Endothelial cell of umbilical vein (primary cell): ENCODE results near the gene ZNF256. TPM values are rescaled to one million over a fixed set of nuclear protein-coding genes. Genes with fewer than 3 reads are reported as not detected.

Source experiments
- BruUV-seq: library from RNA; stranded (reverse); fragments of 400-500 nt; replicated peaks from 2 replicates; lab custom pipeline; 2021; lab: Mats Ljungman, UMichigan
- CTCF ChIA-PET: fragments of 300-600, 350-600 bp; sonication (Branson Sonifier 250); formaldehyde crosslinking; loops from one replicate; lab custom pipeline; 2021; ENCODE audit warnings: antibody characterized with exemption, inconsistent platforms; lab: Charles Lee
- POLR2A ChIA-PET: fragments of 300-600, 350-600 bp; sonication (Branson Sonifier 250); formaldehyde crosslinking; loops from one replicate; lab custom pipeline; 2021; ENCODE audit warnings: antibody characterized with exemption, inconsistent platforms; lab: Charles Lee
- DNase-seq: peaks from one replicate; pipeline ENCODE4 v3.0.0-alpha.2; 2011; ENCODE audit warnings: low read depth, low spot score
- FAIRE-seq: peaks from 2 replicates; lab custom pipeline; 2011; peaks lifted over from hg19 to GRCh38; lab: Jason Lieb, UNC
- H2AFZ ChIP-seq: 2 replicates; pipeline ENCODE4 v1.6.0; 2012; ENCODE audit warnings: low read depth, low read length, control low read depth, inconsistent platforms
- H3K27ac ChIP-seq: 2 replicates; pipeline ENCODE4 v1.5.1; 2011; ENCODE audit warnings: low read depth, mild to moderate bottlenecking, control low read depth, low read length, moderate library complexity; ENCODE audit not compliant: insufficient read depth
- H3K27me3 ChIP-seq, 2 experiments: 2 replicates each; pipeline versions ENCODE4 v1.6.0 to v1.6.1; 2011; ENCODE audit warnings: low read length in 2 of 2, mixed read lengths in 1 of 2; ENCODE audit not compliant: control insufficient read depth in 2 of 2, insufficient read depth in 2 of 2
- H3K36me3 ChIP-seq, 2 experiments: 2 replicates in 1 of 2; 3 replicates in 1 of 2; pipeline ENCODE4 v1.5.1; 2011; ENCODE audit warnings: low read length in 2 of 2, mild to moderate bottlenecking in 1 of 2, moderate library complexity in 1 of 2; ENCODE audit not compliant: control insufficient read depth in 2 of 2, insufficient read depth in 2 of 2; ENCODE audit errors: extremely low read depth in 1 of 2
- H3K4me1 ChIP-seq: 3 replicates; pipeline ENCODE4 v1.5.1; 2011; ENCODE audit warnings: mild to moderate bottlenecking, low read length; ENCODE audit not compliant: control insufficient read depth, insufficient read depth; ENCODE audit errors: extremely low read depth
- H3K4me2 ChIP-seq: 2 replicates; pipeline ENCODE4 v1.6.1; 2011; ENCODE audit warnings: low read length, control low read depth, mixed read lengths; ENCODE audit not compliant: insufficient read depth
- H3K4me3 ChIP-seq, 3 experiments: fragments of 200-600 bp in 1 of 3; sonication (generic), shearing (Covaris generic) in 1 of 3; replicated peaks in 1 of 3; 2 replicates each; pipeline ENCODE4 v1.5.1; 2011 to 2016; ENCODE audit warnings: control low read depth in 3 of 3, low read length in 3 of 3, mild to moderate bottlenecking in 2 of 3, inconsistent platforms in 1 of 3, low read depth in 1 of 3, moderate library complexity in 1 of 3; ENCODE audit not compliant: insufficient read depth in 1 of 3
- H3K79me2 ChIP-seq: 2 replicates; pipeline ENCODE4 v1.6.0; 2012; ENCODE audit warnings: low read length, inconsistent platforms; ENCODE audit not compliant: control insufficient read depth, insufficient read depth
- H3K9ac ChIP-seq: replicated peaks from 2 replicates; pipeline ENCODE3; 2011; ENCODE audit warnings: low read length, control low read depth; ENCODE audit not compliant: insufficient read depth; ENCODE audit errors: extremely low read depth
- H3K9me1 ChIP-seq: replicated peaks from 3 replicates; pipeline ENCODE4 v1.6.0; 2011; ENCODE audit warnings: mild to moderate bottlenecking, low read length; ENCODE audit not compliant: control insufficient read depth, insufficient read depth; ENCODE audit errors: extremely low read depth
- H3K9me3 ChIP-seq: replicated peaks from 2 replicates; pipeline ENCODE4 v1.5.1; 2012; ENCODE audit warnings: low read length, inconsistent platforms; ENCODE audit not compliant: control insufficient read depth, insufficient read depth
- H4K20me1 ChIP-seq: replicated peaks from 2 replicates; pipeline ENCODE3; 2011; ENCODE audit warnings: mild to moderate bottlenecking, low read length; ENCODE audit not compliant: control insufficient read depth, insufficient read depth; ENCODE audit errors: extremely low read depth
- CTCF ChIP-seq, 2 donors: IDR thresholded peaks; 1 replicate in 1 of 2; 2 replicates in 1 of 2; pipeline ENCODE4 v1.5.1; 2011; ENCODE audit warnings: low read length in 2 of 2, mild to moderate bottlenecking in 2 of 2, moderate library complexity in 2 of 2, control low read depth in 1 of 2, inconsistent platforms in 1 of 2, low read depth in 1 of 2; ENCODE audit not compliant: insufficient read depth in 1 of 2; ENCODE audit errors: extremely low read depth in 1 of 2
- EZH2 ChIP-seq: IDR thresholded peaks from 2 replicates; pipeline ENCODE4 v1.6.1; 2012; ENCODE audit warnings: borderline replicate concordance, low read depth, mild to moderate bottlenecking, moderate library complexity, low read length, inconsistent platforms; ENCODE audit not compliant: severe bottlenecking
- FOS ChIP-seq: IDR thresholded peaks from 2 replicates; pipeline ENCODE4 v1.6.1; 2011; ENCODE audit warnings: mild to moderate bottlenecking, low read length, moderate library complexity, borderline replicate concordance; ENCODE audit not compliant: insufficient read depth
- GATA2 ChIP-seq: IDR thresholded peaks from 2 replicates; pipeline ENCODE4 v1.7.0; 2011; ENCODE audit warnings: low read depth, mild to moderate bottlenecking, moderate library complexity, mixed read lengths, low read length; ENCODE audit not compliant: insufficient read length, insufficient read depth
- JUN ChIP-seq: IDR thresholded peaks from 2 replicates; pipeline ENCODE4 v1.6.1; 2011; ENCODE audit warnings: borderline replicate concordance, low read depth; ENCODE audit not compliant: insufficient read length, insufficient read depth
- MAX ChIP-seq: IDR thresholded peaks from 2 replicates; pipeline ENCODE4 v1.6.1; 2011; ENCODE audit not compliant: insufficient read depth, insufficient read length
- MYC ChIP-seq: IDR thresholded peaks from one replicate; pipeline ENCODE4 v1.6.1; 2011; ENCODE audit warnings: mild to moderate bottlenecking, low read depth, low read length
- POLR2A ChIP-seq: IDR thresholded peaks from 2 replicates; pipeline ENCODE4 v1.6.1; 2012; ENCODE audit warnings: low read depth, mild to moderate bottlenecking, control low read depth, low read length
- POLR2AphosphoS5 ChIP-seq: IDR thresholded peaks from 2 replicates; pipeline ENCODE4 v1.6.1; 2012; ENCODE audit warnings: low read depth, mild to moderate bottlenecking, control low read depth, low read length, moderate library complexity; ENCODE audit not compliant: insufficient read depth
- dilution Hi-C: fragments of 300-500 bp; cut with MboI; formaldehyde crosslinking; loops from one replicate; pipeline ENCODE4 v1.15.0; 2019; ENCODE audit warnings: low sequenced_read_pairs; ENCODE audit not compliant: extremely low pct_ligation_motif_present
- intact Hi-C: fragments of 100-400 bp; cut with micrococcal nuclease; formaldehyde crosslinking; loops from one replicate; pipeline ENCODE4 v1.10.0; 2022
- polyA plus RNA-seq, 4 experiments: library from polyadenylated mRNA; depleted of rRNA in 3 of 4; stranded (reverse) in 3 of 4; unstranded in 1 of 4; fragments of >200 nt; gene quantifications; 2 replicates each; pipeline versions ENCODE4 v1.2.1 to v1.2.3, GENCODE V29; 2011 to 2012; ENCODE audit warnings: missing spikeins in 1 of 4
- total RNA-seq: library from RNA; stranded (reverse); gene quantifications from 2 replicates; pipeline ENCODE4 v1.2.3, GENCODE V29; 2021

ZNF256 gene
- total and polyA plus RNA-seq, 2 donors (not counting 3 experiments of a cell fraction or from before 2014, with no cell fraction given) = 1.9 to 4.0 TPM

DNA sequence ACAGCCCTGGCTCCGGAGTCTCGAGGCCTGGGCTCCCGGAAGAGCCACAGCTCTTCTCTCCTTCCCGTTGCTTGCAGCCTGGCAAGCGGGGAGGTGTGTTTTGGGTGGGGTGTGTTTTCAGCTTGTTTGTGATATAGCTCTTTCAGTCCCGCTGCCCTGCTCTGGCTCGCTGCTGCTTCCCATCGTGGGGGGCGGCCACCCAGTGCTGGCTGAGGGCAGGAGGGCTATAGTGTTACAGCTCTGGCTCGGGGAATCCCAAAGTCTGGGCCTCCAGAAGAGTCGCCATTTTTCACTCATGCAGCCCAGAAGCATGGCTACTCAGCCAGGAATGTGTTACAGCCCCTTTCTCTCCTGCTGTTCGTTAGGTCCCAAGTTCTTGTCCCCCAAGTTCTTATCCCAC lies 2.2 kb upstream of the ZNF256 start:
- Histone ChIP-seq H3K9ac (no peak overlapping the region), H4K20me1 (no peaks in the 10 kb centered on the region), H2AFZ (no peak overlapping the region), H3K9me1 (no peaks in the 10 kb centered on the region), H3K27ac (no peak overlapping the region), H3K27me3 (no peaks in the 10 kb centered on the region), H3K9me3 (no peaks in the 10 kb centered on the region), H3K79me2 (no peaks in the 10 kb centered on the region), H3K4me1 (peaks cover 5% of the 10 kb centered on the region), H3K36me3 (no peaks in the 10 kb centered on the region), H3K4me2 (no peak overlapping the region), H3K4me3 (no peak overlapping the region)
- DNase-seq (no peak), FAIRE-seq (no peak)
- CTCF ChIA-PET = interaction anchor here (0.8 kb wide), 1 partner anchor 36 kb away, joined by 3 read pairs; no protein-coding TSS in a partner anchor
- intact Hi-C loops = loop anchor here (10.0 kb wide), 1 partner anchor 205 kb away; the partner anchor contains the start of gene ZNF329
- BruUV-seq = no TSS peak
- POLR2A ChIA-PET = no interaction called here
- no peak for TF ChIP-seq MAX
- TF ChIP-seq POLR2AphosphoS5 = no peak
- no peak for TF ChIP-seq EZH2
- TF ChIP-seq POLR2A = no peak
- TF ChIP-seq GATA2 = no peak
- no peak for TF ChIP-seq CTCF (IDR thresholded peaks at IDR 0.05; ENCODE audit: extremely low read depth in 1 of 2, insufficient read depth in 1 of 2, low read depth in 1 of 2, low read length in 2 of 2)
- TF ChIP-seq MYC = no peak
- no peak for TF ChIP-seq FOS
- no peak for TF ChIP-seq JUN
- dilution Hi-C loops = no loop called here
